ENCODE data around the gene SLC12A9.

- TF ChIP-seq CTCF (IDR thresholded peaks at IDR 0.05), result no peak
- TF ChIP-seq POLR2A (IDR thresholded peaks at IDR 0.05), result no peak
These were observed 59.0 kb downstream of the SLC12A9 start for GRCh38 chr7:100911484-100911883.
